HepG2 (cell line): ENCODE results near the gene TEX19. TPM values are rescaled to one million over a fixed set of nuclear protein-coding genes. Genes with fewer than 3 reads are reported as not detected.

ENCODE experiments used
- BCLAF1 ChIP-seq: fragments of 450-650 bp; IDR thresholded peaks from 2 replicates; pipeline ENCODE4 v1.6.1; 2017; ENCODE audit warnings: mild to moderate bottlenecking
- GATAD2A ChIP-seq: IDR thresholded peaks from 2 replicates; pipeline ENCODE4 v1.6.1; 2016
- IKZF5 ChIP-seq: IDR thresholded peaks from 2 replicates; pipeline ENCODE4 v1.6.1; 2018; ENCODE audit warnings: missing genetic modification reagents, mild to moderate bottlenecking, missing compliant biosample characterization
- MAFG ChIP-seq: sonication (generic); formaldehyde crosslinking; IDR thresholded peaks from 2 replicates; pipeline ENCODE4 v1.5.1; 2020; ENCODE audit warnings: mild to moderate bottlenecking, missing genetic modification reagents
- SALL2 ChIP-seq: sonication (generic); formaldehyde crosslinking; IDR thresholded peaks from 2 replicates; pipeline ENCODE4 v1.8.1; 2023; ENCODE audit warnings: mild to moderate bottlenecking, missing genetic modification reagents, inconsistent platforms
- TARDBP ChIP-seq: sonication (generic); formaldehyde crosslinking; IDR thresholded peaks from 2 replicates; pipeline ENCODE4 v1.8.0; 2022; ENCODE audit warnings: mild to moderate bottlenecking, missing genetic modification reagents
- THAP8 ChIP-seq: sonication (generic); formaldehyde crosslinking; IDR thresholded peaks from 2 replicates; pipeline ENCODE4 v1.5.1; 2020; ENCODE audit warnings: missing genetic modification reagents, mild to moderate bottlenecking, borderline replicate concordance
- TRIM24 ChIP-seq: sonication (generic); formaldehyde crosslinking; IDR thresholded peaks from 2 replicates; pipeline ENCODE4 v1.8.0; 2022; ENCODE audit warnings: mild to moderate bottlenecking, missing genetic modification reagents
- ZFP36L2 ChIP-seq: sonication (generic); formaldehyde crosslinking; IDR thresholded peaks from 2 replicates; pipeline ENCODE4 v1.4.0; 2020; ENCODE audit warnings: missing genetic modification reagents
- ZFP37 ChIP-seq: sonication (generic); formaldehyde crosslinking; IDR thresholded peaks from 2 replicates; pipeline ENCODE4 v1.4.0; 2020; ENCODE audit warnings: missing genetic modification reagents, borderline replicate concordance
- ZFP90 ChIP-seq: sonication (generic); formaldehyde crosslinking; IDR thresholded peaks from 2 replicates; pipeline ENCODE4 v1.8.0; 2022; ENCODE audit warnings: missing genetic modification reagents, mild to moderate bottlenecking, inconsistent platforms, borderline replicate concordance
- ZNF142 ChIP-seq: sonication (generic); formaldehyde crosslinking; IDR thresholded peaks from 2 replicates; pipeline ENCODE4 v1.4.0; 2020; ENCODE audit warnings: missing genetic modification reagents
- ZNF687 ChIP-seq: sonication (generic); formaldehyde crosslinking; IDR thresholded peaks from 2 replicates; pipeline ENCODE4 v1.5.1; 2020; ENCODE audit warnings: mild to moderate bottlenecking, missing genetic modification reagents, moderate library complexity
- ZSCAN31 ChIP-seq: sonication (generic); formaldehyde crosslinking; IDR thresholded peaks from 2 replicates; pipeline ENCODE4 v1.5.0; 2020; ENCODE audit warnings: low read depth, mild to moderate bottlenecking, missing genetic modification reagents
- polyA plus RNA-seq, 8 experiments: library from polyadenylated mRNA; depleted of rRNA in 3 of 8; stranded (reverse) in 7 of 8; unstranded in 1 of 8; fragments of >200 nt; fragmentation: Illumina TruSeq in 4 of 8; extraction: Trizol in 4 of 8; gene quantifications; 2 replicates each; pipeline versions ENCODE4 v1.2.1 to v1.2.3, GENCODE V29; 2011 to 2016; ENCODE audit warnings: low read depth in 4 of 8, missing spikeins in 1 of 8, mixed read lengths in 1 of 8; ENCODE audit not compliant: insufficient read depth in 1 of 8
- total RNA-seq, 5 experiments: library from RNA; depleted of rRNA; stranded (reverse); fragments of >200 nt; fragmentation: Illumina TruSeq; extraction: Trizol; gene quantifications; 2 replicates each; pipeline ENCODE4 v1.2.3, GENCODE V29; 2016; ENCODE audit warnings: low read depth in 1 of 5

Gene TEX19
- total and polyA plus RNA-seq, 2 of the 13 experiments (the other 11 are each of a cell fraction or from before 2014, with no cell fraction given): 1.3 to 6.0 TPM

- TF ChIP-seq ZNF687 (CRISPR knock-in tag) (peak; percentile 75), TRIM24 (CRISPR knock-in tag) (0 out of 2 replicates have a peak, but pooled peaks have one; percentile 44), SALL2 (CRISPR knock-in tag) (no peak), IKZF5 (CRISPR knock-in tag) (no peak), ZSCAN31 (no peak; the same call in 1 of the 2 replicates), THAP8 (CRISPR knock-in tag) (no peak), ZFP36L2 (CRISPR knock-in tag) (no peak), ZFP37 (no peak), ZFP90 (CRISPR knock-in tag) (0 out of 2 replicates have a peak, but pooled peaks have one; percentile 37), TARDBP (CRISPR knock-in tag) (no peak), GATAD2A (CRISPR knock-in tag) (peak; percentile 4; the same call in 1 of the 2 replicates), BCLAF1 (no peak), MAFG (no peak), ZNF142 (CRISPR knock-in tag) (peak; percentile 61; the same call in 1 of the 2 replicates)
These were observed 3.1 kb upstream of the TEX19 start (continued) for GRCh38 chr17:82355770-82356427.
